GM20431 (cell line): ENCODE measurements around the gene PLEKHB1.

Experiments
- in situ Hi-C: fragments of 300-500 bp; cut with MseI, MboI; formaldehyde crosslinking; loops from one replicate; pipeline ENCODE4 v1.15.0; 2020; ENCODE audit warnings: low sequenced_read_pairs; ENCODE audit not compliant: unreplicated experiment

The PLEKHB1 gene

DNA sequence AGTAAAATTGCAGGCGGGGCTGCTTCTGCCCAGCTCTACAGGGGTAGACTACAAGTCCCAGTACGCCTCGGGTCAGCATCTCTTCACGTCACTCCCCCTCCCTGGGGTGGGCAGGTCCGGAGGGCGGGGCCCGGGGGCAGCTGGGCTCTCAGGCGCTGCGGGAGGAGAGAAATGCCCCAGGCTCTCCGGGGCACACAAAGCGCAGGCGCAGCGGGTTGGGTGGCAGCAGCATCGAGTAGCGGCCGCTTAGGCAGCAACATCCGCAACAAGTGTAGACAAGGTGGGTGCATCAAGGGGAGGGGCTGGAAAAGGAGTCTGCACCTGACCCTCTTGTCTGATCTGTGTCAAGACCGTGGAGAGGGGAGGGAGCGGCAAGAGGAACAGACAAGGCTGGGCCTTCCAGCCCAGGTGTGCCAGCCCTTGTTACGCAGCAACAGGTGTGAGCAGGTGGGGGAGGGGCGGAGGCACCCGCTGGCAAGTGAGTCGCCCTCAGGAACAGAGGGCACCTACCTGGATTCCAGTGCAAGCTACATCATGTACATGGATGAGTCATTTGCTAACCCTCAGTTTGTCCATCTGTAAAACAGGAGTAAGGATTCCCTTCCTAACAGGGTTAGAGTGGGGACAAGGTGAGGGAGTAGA is 1.2 kb downstream of the PLEKHB1 start:
- in situ Hi-C loops: no loop called here

DNA sequence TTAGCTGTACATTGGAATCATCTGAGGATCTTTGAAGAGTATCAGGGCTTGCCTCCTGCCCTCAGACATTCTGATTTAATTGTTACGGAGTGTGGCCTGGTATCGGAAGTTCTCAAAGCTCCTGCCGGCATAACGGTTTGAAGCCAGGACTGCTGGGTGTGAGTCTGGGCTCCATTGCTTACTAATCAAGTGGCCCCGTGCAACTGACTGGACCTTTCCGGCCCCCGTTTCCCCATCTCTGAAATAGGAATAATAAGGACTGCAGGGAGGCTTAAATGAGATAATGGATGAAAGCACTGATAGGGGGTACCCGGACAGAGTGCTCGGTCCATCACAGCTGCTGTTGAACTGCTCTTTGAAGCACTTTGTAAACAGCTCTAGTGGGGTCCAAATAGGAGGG is 1.7 kb downstream of the PLEKHB1 start:
- in situ Hi-C loops: no loop called here

- in situ Hi-C loops: no loop called here
These were observed 2.2 kb downstream of the PLEKHB1 start for GRCh38 chr11:73648571-73649046.

DNA sequence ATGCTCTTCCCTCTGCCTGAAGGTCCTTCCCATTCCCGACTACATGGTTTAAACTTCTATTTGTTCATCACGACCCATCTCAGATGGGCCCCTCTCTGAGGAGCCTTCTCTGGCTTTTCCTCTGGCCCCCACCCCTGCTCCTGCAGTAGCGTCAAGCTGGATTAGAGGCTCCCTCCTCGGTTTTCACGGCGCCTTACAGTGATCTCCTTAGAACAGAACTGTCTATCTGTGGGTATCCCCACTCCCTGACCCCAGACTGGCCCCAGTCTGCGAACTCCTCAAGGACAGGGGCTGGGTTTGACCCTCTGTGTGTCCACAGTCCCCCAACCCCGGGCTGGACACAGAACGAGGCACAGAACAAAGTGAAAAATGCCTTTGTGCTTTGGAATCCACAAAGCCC is 2.8 kb downstream of the PLEKHB1 start:
- in situ Hi-C loops: no loop called here

GRCh38 chr11:73650400-73650799 is 4.0 kb downstream of the PLEKHB1 start:
- in situ Hi-C loops: no loop called here

GRCh38 chr11:73651252-73651651 is 4.9 kb downstream of the PLEKHB1 start:
- in situ Hi-C loops: no loop called here

DNA sequence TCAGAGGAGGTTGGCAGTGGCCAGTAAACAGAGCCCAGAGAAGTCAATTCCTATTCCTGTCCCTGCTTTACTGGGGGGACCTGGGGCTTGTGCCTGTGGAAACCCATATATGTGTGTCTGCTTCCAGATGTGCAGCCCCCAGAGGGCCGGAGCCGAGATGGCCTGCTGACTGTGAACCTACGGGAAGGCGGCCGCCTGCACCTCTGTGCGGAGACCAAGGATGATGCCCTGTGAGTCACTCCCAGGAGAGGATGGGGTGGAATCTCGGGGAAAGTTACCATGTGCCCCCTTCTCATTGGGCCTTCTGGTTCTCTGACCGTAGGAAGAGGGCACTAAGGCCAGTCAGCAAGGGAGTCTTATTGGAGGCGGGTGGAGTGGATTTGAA is 5.3 kb downstream of the PLEKHB1 start:
- in situ Hi-C loops: no loop called here

GRCh38 chr11:73652046-73652730 is 5.8 kb downstream of the PLEKHB1 start:
- in situ Hi-C loops: no loop called here

- in situ Hi-C loops: no loop called here
These were observed 6.6 kb downstream of the PLEKHB1 start for GRCh38 chr11:73652856-73653559.

- in situ Hi-C loops: no loop called here
These were observed 7.6 kb downstream of the PLEKHB1 start for GRCh38 chr11:73653996-73654395.

- in situ Hi-C loops: no loop called here
These were observed 8.2 kb downstream of the PLEKHB1 start for GRCh38 chr11:73654482-73655021.

GRCh38 chr11:73655686-73656085 is 9.3 kb downstream of the PLEKHB1 start:
- in situ Hi-C loops: no loop called here

- in situ Hi-C loops: no loop called here
These were observed 10.6 kb downstream of the PLEKHB1 start for GRCh38 chr11:73656985-73657384.

DNA sequence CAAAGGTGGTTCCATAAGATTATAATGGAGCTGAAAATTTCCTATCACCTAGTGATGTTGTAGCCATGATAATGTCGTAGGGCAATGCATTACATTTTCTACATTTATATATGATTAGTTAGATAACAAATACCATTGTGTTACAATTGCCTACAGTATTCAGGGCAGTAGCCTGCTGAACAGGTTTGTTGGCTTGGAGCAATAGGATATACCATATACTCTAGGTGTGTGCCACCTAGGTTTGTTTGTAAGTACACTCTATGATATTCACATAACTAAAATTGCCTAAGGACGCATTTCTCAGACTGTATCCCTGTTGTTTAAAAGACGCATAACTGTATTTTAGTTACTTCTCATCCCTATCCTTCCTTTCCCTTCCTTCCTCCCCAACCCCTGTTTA is 13.6 kb downstream of the PLEKHB1 start:
- in situ Hi-C loops: no loop called here

DNA sequence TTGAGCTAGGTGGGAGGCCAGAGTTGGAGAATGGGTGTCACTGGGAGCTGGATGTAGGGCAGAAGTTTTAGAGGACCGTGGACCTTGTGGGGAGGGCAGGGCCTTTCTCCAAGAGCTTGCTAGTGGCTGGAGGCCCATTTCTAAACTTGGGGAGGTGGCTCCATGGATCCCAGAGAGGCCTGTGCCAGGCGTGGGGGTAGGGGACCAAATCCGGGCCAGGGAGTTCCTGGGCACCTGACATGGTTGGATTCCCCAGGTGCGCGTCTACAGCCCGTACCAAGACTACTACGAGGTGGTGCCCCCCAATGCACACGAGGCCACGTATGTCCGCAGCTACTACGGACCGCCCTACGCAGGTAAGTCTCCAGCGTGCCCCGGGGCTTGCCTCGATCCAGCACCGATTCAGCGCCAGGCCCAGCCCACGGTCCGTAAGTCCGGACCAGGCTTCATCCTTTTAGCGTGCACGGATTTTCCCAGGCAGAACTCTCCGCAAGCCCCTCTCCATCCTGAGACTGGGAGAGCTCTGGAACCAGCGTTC is 14.2 kb downstream of the PLEKHB1 start:
- in situ Hi-C loops: no loop called here

GRCh38 chr11:73661035-73661628 is 14.8 kb downstream of the PLEKHB1 start:
- in situ Hi-C loops: no loop called here

GRCh38 chr11:73662445-73663157 is 16.2 kb downstream of the PLEKHB1 start:
- in situ Hi-C loops: no loop called here

- in situ Hi-C loops: no loop called here
These were observed 17.5 kb downstream of the PLEKHB1 start for GRCh38 chr11:73663604-73664495.

DNA sequence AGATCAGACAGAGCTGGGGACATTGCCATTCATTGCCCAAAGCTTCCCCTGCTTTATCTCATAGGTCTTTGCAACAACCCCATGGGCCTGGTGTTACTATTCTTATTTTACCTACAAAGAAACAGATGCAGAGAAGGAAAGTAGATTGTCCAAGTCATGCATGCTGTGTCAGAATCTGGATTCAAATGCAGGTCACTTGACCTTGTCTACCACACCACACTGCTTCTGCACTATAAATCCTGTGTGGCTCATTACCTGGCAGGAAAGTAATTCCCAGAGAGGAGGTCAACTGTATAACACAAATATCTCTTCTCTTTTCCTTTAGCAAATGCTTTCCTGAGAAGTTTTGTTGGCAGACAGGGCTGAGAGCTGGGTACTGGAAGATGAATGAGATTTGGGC is 18.5 kb downstream of the PLEKHB1 start:
- in situ Hi-C loops: no loop called here
